T47D (cell line): ENCODE data around the gene EGFR.

Experiments used
- DNase-seq, 2 experiments: peaks; one replicate each; pipeline versions ENCODE4 v3.0.0 to v3.0.0-alpha.2; 2011 to 2012; ENCODE audit warnings: low read depth in 1 of 2, low spot score in 1 of 2
- JUND ChIP-seq: IDR thresholded peaks from 2 replicates; pipeline ENCODE4 v1.6.1; 2012; ENCODE audit warnings: low read depth
- in situ Hi-C: cut with HindIII; loops from 2 replicates; pipeline ENCODE4 v1.10.0; 2016; ENCODE audit warnings: low sequenced_read_pairs, low pct_unique_long_range_greater_than_20kb

The EGFR gene

GRCh38 chr7:55052741-55053427 lies 34.1 kb downstream of the EGFR start:
- TF ChIP-seq JUND: no peak
- no peak for DNase-seq
- in situ Hi-C loops: no loop called here

GRCh38 chr7:55053651-55054571 lies 35.1 kb downstream of the EGFR start:
- TF ChIP-seq JUND: no peak
- in situ Hi-C loops: no loop called here
- peak in 1 of 2 experiments; percentile 56 for DNase-seq

GRCh38 chr7:55054758-55055157 lies 35.9 kb downstream of the EGFR start:
- in situ Hi-C loops: no loop called here
- no peak for TF ChIP-seq JUND

GRCh38 chr7:55055479-55055878 lies 36.7 kb downstream of the EGFR start:
- TF ChIP-seq JUND: no peak
- in situ Hi-C loops: no loop called here
- DNase-seq: no peak

More at GRCh38 chr7:55054758-55055157, 35.9 kb downstream of the EGFR start:
- no peak for DNase-seq

- DNase-seq: no peak
- no peak for TF ChIP-seq JUND
- in situ Hi-C loops: no loop called here
Observed at GRCh38 chr7:55056068-55056467, 37.3 kb downstream of the EGFR start.

- in situ Hi-C loops: no loop called here
- TF ChIP-seq JUND: no peak
- no peak for DNase-seq
Observed at GRCh38 chr7:55056577-55057480, 38.0 kb downstream of the EGFR start.

GRCh38 chr7:55058314-55058713 lies 39.5 kb downstream of the EGFR start:
- in situ Hi-C loops: no loop called here
- TF ChIP-seq JUND: no peak
- no peak for DNase-seq

GRCh38 chr7:55059021-55059420 lies 40.2 kb downstream of the EGFR start:
- no peak for TF ChIP-seq JUND
- in situ Hi-C loops: no loop called here
- DNase-seq: no peak

GRCh38 chr7:55060085-55060484 lies 41.3 kb downstream of the EGFR start:
- no peak for DNase-seq
- no peak for TF ChIP-seq JUND
- in situ Hi-C loops: no loop called here

GRCh38 chr7:55060636-55061022 lies 41.8 kb downstream of the EGFR start:
- no peak for TF ChIP-seq JUND
- in situ Hi-C loops: no loop called here
- DNase-seq: no peak

GRCh38 chr7:55061726-55062499 lies 43.1 kb downstream of the EGFR start:
- no peak for TF ChIP-seq JUND
- no peak for DNase-seq
- in situ Hi-C loops: no loop called here

- in situ Hi-C loops: no loop called here
- DNase-seq: no peak
- TF ChIP-seq JUND: no peak
Observed at GRCh38 chr7:55063061-55063460, 44.2 kb downstream of the EGFR start.
